Stimulated activated naive CD4-positive, alpha-beta T cell (primary cell): ENCODE results near the gene AKAP6.
"Not testable (repeated sequence)": the region's sequence is repeated elsewhere in the genome, so short reads cannot be mapped to it uniquely, and the experiment has no call there.

Experiments
- DNase-seq, 6 experiments: peaks; one replicate each; lab custom pipeline; 2025; lab: John Stamatoyannopoulos, UW

Gene AKAP6

DNA sequence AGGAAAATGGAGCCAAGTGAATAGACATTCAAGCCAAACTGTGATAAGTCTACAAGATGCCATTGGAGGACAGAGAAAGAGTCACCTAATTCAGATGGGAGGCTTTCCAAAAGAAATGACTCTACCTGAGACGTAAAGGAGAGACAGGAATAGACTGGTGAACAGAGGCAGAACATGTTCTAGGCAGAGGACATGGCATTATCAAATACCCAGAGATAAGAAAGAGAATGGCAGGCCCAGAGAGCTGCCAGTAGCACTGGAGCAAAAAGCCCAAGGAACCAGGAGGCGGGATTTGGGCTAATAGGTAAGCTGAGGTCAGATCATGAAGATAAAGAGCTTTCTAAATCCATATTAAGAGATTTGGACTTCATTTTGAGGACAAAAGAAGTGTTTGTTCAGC is 207.1 kb downstream of the AKAP6 start:
- DNase-seq, result no peak

DNA sequence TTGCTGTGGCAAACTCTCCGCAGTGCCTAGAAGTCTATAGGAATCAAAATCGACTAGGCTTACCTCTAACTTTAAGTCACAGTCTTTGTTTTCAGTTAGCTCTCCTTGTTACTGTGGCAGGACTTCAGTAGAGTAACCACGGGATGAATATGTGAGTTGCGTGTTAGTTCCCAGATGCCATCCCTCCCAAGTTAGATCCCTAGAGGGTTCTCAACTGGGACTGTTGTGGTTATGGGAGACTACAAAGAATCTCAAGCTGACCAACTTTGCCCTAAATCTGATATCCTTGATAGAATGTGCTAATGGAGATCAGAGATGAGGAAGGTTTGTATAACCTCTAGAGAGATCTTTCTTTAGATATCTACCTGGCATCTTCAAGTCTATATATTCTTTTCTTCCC is 208.1 kb downstream of the AKAP6 start:
- DNase-seq, result no peak

DNA sequence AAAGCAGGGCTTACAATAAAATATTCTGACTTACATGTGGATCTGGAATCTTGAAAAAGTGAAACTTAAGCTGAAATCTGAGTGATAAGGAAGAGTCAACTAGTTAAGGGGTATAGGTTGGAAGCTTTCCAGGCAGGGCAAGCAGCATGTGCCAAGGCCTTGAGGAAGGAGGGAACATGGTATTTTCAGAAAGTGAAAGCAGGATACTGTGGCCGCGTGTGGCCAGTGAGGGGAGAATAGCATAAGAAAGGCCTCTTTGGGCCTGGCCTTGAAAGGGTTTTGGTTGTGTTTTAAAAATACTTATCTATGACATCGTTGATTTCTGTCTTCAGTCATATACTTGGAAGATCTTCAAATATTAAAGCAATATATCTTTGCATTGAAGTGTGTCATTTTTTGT is 213.4 kb downstream of the AKAP6 start:
- no peak for DNase-seq

DNA sequence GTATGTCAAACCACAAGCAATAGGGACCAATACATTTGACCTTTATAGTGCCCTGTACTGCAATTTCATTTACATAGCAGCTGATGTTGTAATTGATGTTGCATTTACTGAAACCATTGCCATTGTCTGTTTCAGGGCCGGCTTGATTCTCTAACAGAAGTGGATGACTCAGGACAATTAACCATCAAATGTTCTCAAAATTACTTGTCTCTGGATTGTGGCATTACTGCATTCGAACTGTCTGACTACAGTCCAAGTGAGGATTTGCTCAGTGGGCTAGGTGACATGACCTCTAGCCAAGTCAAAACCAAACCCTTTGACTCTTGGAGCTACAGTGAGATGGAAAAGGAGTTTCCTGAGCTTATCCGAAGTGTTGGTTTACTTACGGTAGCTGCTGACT is 216.0 kb downstream of the AKAP6 start:
- DNase-seq, result no peak

- no peak for DNase-seq
Observed at GRCh38 chr14:32545506-32546210, 216.6 kb downstream of the AKAP6 start.

GRCh38 chr14:32546246-32546645 is 217.1 kb downstream of the AKAP6 start:
- DNase-seq, result no peak

DNA sequence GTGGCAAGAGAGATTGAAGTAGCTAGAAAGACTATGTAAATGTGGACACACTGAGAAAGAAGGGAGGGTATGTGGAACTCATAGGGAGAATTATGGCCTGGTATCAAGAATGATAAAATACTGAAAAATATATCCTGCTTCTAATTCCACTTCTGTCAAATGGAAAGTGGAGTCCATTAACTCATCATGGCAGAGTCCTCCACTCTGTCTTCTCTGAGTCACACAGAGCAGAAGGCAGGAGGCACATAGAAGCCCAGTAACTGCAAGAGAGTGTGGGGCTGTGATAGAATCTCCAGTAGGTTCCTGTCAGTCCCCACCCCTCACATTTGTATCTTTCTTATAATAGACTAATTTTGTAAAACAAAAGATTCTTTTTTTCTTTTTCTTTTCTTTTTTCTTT is 223.7 kb downstream of the AKAP6 start:
- no peak for DNase-seq

DNA sequence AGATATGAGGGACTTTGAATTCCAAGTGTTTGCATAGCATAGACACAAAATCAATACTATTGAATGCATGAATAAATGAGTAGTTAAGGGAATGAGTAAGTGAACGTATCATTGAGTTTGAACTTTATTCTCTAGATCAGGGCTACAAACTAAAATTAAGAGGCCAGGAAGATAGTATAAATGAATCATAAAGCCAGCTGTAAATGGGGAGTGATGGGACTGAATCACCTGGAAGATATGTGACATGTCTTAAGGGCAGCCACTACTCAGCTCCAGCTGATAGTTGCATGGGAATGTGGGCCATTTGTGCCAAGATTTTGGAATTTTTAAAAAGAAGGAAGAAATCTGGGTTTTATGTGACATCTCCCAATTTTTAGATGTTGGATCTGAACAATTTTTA is 229.9 kb downstream of the AKAP6 start:
- no peak for DNase-seq

GRCh38 chr14:32559590-32559989 is 230.5 kb downstream of the AKAP6 start:
- no peak for DNase-seq

DNA sequence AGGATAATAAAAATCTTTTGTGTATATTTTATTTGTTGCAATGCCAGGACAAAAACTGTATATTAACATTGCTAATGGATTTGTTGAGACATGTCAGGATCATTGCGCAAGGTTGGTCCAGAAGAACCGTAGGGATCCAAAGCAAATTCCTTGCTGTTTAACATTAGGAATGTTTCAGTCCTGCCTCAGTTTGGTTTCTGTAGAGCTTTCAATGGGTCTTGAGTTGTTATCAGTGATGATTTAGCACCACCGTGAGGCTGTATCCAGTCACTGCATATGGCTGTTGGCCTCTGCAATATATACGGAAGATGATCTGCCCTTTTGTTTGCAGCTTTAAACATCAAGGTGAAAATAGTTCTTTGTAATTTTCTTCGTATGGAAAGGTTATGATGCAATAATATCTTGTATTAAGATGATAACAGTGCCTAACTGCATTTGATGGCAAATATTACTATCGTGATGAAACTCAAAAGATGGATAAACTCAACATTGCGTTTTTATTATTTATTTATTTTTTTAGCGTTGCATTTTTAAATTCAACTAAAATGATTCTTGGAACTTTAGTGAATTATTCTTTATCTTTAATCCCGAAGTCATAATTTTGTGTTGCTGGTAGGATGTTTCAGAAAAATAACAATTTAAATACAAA is 231.2 kb downstream of the AKAP6 start:
- DNase-seq, result peak in 2 of 6 experiments; percentile 12 to 17

GRCh38 chr14:32561520-32561919 is 232.4 kb downstream of the AKAP6 start:
- no peak for DNase-seq

DNA sequence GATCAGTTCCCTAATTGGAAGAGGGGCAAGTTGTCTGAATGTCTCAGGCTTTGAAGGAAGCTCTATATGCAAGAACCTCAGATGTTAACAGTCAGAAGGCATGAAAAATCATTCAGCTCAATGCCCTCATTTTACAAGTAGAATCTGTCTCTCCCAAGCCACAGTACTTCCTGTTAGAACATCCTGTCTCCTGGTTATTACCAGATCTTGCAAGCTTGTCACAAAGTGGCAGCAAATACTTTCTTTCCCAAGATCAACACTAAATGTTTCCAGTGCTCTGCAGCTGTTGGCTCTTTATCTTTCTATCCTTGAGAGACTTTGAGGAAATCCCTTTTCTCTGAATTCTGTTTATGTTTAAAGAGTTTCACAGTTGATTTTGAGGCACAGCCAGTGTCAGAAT is 235.5 kb downstream of the AKAP6 start:
- DNase-seq, result no peak

DNA sequence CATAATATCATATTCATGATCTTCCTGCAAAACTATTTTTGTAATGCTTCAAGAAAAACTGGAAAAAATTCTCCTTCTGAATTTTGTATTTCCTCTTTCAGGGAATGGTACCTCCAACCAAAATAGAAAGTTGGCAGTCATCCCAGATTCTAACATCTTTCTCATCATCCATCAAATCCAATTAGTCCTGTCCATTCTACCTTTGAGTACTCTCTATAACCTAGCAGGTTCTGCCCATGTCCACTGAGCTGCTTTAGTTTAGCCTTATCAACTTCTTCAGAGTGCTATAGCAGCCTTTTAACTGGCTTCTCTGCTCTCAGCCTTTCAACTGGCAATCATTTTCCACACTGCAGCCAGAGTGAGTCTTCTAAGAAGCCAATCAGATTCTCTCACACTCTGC is 236.2 kb downstream of the AKAP6 start:
- DNase-seq, result no peak

GRCh38 chr14:32567543-32568384 is 238.7 kb downstream of the AKAP6 start:
- no peak for DNase-seq

DNA sequence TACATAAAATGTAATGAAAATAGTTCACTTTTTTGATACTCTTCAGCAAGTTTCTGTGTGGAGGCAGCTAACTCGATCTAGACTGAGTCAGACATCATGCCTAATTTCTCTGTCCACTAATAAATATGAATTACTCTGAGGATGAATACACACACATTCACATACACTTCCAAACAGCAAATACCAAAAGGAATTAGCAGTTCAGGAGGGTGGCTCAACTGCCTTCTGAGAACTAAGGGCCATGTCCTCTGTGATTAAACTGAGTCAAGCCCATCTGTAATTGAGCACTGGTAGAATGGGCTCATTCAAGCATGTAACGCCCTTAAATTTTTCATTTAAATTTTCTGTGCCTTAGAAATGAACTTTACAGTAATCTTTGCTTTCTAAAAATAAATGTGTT is 242.5 kb downstream of the AKAP6 start:
- no peak for DNase-seq

- DNase-seq, result no peak
Observed at GRCh38 chr14:32571995-32572866, 243.1 kb downstream of the AKAP6 start.

DNA sequence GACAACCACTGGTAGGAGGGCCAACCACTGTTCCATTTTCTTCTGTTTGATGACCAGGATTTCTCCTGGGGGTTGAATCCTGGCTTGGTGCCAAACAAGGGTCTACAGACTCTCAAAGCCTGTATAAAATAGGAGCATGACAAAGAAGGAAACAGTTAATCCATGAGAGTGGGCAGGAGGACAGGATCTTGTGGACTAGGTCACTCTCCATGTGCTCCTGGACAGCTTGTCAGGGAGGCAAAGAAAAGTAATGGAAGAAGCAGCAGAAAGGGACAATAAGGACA is 243.7 kb downstream of the AKAP6 start:
- DNase-seq, result no peak

- DNase-seq, result no peak
Observed at GRCh38 chr14:32574269-32574668, 245.2 kb downstream of the AKAP6 start.

GRCh38 chr14:32576088-32576795 is 247.1 kb downstream of the AKAP6 start:
- peak in 4 of 6 experiments; percentile 6 to 37 (median 21) for DNase-seq

- DNase-seq, result no peak
Observed at GRCh38 chr14:32576977-32577376, 247.9 kb downstream of the AKAP6 start.

DNA sequence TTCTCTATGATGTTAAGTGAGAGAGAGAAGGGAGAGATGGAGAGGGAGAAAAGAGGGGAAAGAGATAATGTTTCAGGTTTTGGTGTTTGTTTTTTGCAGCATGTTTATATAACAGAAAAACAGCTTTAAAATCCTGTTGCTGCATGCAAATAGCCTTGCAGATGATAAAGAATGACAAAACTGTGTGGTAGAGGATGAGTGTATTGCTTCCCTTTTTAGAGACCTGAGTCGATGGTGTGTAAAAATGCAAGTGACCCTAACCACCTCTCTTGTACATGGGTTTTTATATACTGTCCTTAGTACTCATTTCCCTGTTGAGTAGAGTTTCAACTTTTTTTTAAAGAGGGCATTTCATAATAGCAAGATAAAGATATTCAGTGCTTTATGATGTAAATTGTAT is 249.1 kb downstream of the AKAP6 start:
- no peak for DNase-seq

DNA sequence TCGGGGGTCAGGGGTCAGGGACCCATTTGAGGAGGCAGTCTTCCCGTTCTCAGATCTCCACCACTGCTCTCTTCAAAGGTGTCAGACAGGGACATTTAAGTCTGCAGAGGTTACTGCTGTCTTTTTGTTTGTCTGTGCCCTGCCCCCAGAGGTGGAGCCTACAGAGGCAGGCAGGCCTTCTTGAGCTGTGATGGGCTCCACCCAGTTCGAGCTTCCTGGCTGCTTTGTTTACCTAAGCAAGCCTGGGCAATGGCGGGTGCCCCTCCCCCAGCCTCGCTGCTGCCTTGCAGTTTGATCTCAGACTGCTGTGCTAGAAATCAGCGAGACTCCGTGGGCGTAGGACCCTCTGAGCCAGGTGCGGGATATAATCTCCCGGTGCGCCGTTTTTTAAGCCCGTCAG is 254.3 kb downstream of the AKAP6 start:
- not testable (repeated sequence) for DNase-seq
